Fibroblast of the aortic adventitia (primary cell): ENCODE results near the gene LSS. TPM values are rescaled to one million over a fixed set of nuclear protein-coding genes. Genes with fewer than 3 reads are reported as not detected.

Source experiments
- DNase-seq: peaks from one replicate; pipeline ENCODE4 v3.0.0-alpha.2; 2010; ENCODE audit warnings: low read depth
- H3K4me3 ChIP-seq: 2 replicates; pipeline ENCODE4 v1.5.1; 2011; ENCODE audit warnings: low read depth, mild to moderate bottlenecking, control low read depth, low read length, moderate library complexity
- total RNA-seq: library from RNA; depleted of rRNA; stranded (reverse); fragments of >200 nt; gene quantifications from 2 replicates; pipeline ENCODE4 v1.2.3, GENCODE V29; 2012; ENCODE audit warnings: low replicate concordance
- TF ChIP-seq, protein P1 (sequence below): IDR thresholded peaks from 2 replicates; pipeline ENCODE4 v1.5.1; 2011; ENCODE audit warnings: mild to moderate bottlenecking, low read length, control low read depth, inconsistent platforms; ENCODE audit not compliant: insufficient read depth

LSS gene
- total RNA-seq, 1 donor: 67.2 TPM

DNA sequence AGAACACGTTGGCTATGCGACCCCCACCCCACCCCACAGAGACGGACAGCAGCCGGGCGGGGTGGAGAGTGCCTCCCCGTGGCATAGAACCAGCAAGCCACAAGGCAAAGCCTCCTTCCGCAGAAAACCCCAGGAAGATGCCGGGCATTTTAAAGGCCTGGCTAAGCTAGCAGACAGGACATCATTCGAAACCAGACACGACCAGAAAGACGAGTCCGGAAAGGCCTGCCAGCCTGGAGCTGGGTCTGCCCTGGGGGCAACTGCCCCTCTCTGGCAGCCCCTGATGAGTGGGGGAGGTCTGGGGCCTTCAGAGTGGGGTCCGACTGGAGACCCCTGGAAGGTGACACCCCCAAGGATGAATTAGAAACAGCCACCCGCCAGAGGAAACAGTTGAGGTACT, 81.7 kb downstream of the LSS start:
- H3K4me3 ChIP-seq: no peak overlapping the region
- no peak for DNase-seq
- TF ChIP-seq, protein P1, sequence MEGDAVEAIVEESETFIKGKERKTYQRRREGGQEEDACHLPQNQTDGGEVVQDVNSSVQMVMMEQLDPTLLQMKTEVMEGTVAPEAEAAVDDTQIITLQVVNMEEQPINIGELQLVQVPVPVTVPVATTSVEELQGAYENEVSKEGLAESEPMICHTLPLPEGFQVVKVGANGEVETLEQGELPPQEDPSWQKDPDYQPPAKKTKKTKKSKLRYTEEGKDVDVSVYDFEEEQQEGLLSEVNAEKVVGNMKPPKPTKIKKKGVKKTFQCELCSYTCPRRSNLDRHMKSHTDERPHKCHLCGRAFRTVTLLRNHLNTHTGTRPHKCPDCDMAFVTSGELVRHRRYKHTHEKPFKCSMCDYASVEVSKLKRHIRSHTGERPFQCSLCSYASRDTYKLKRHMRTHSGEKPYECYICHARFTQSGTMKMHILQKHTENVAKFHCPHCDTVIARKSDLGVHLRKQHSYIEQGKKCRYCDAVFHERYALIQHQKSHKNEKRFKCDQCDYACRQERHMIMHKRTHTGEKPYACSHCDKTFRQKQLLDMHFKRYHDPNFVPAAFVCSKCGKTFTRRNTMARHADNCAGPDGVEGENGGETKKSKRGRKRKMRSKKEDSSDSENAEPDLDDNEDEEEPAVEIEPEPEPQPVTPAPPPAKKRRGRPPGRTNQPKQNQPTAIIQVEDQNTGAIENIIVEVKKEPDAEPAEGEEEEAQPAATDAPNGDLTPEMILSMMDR: no peak

DNA sequence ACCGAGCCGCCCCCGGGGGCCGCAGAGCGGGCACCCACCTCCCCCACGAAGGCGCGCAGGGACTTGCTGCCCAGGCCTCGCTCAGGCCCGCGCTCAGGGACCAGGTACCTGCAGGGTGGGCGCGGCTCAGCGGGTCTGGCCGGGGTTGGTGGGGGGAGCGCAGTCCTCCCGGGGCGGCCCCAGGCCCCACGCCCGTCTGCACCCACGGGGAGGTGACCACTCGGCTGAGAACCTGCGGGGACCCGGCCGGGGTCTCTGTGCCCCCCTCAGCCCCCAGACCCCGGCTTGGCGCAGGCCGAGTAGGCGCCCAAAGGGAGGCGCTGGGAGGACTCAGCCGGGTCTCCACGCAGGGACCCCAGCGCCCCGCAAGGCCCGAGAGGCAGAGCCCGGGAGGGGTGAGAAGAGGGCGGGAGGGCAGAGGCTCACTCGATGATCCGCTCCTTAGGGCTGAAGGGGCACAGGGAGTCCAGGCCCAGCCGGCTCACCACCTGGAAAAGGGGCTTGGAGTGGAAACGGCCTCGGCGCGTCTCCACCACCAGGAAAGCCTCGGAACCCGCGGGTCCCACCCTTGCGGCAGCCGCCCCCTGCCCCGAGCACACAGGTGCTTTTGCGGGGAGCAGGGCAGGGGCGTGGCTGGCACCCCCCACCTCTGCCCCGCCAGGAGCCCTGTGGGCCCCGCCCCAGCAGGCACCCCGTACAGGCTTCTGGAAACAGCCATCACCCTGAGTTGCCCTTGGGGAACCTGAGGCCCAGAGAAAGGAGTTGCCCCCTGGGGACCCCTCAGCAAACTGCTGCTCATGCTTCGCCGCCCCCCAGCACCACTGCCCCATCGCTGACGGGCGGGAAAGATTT, 82.5 kb downstream of the LSS start:
- TF ChIP-seq, protein P1: no peak
- H3K4me3 ChIP-seq: no peak overlapping the region
- DNase-seq: no peak

DNA sequence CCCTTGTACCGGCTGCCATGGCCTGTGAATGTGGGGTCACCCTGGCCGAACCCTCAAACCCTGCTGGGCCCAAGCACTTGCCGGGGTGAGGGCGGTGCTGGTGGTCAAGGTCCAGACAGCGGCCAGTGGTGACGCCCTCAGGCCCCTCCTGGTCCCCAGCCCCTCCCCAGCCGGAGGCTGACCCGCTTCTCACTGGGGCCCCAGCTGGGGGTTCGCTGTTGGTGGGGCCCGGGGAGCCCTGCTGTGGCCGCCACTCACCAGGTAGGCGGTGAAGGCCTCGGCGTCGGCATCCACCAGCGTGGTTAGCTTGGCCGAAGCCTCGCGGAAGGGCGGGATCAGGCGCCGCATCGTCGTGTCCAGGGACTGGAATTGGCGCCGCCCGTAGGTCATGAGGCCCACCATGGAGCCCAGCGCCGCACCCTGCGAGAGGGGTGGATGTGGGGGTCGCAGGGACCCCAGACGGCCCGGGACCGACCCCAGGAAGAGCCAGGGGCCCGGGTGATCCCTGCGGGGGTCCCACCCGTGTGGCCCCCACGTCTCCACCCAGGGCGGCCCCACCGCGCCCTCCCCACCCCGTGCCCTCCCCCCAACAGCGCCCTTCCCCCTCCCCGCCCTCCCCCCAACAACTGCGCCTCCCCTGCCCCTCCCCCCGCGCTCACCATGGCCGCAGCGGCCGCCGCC, 83.3 kb downstream of the LSS start:
- TF ChIP-seq, protein P1: no peak
- no peak for DNase-seq
- no peak overlapping the region for H3K4me3 ChIP-seq

DNA sequence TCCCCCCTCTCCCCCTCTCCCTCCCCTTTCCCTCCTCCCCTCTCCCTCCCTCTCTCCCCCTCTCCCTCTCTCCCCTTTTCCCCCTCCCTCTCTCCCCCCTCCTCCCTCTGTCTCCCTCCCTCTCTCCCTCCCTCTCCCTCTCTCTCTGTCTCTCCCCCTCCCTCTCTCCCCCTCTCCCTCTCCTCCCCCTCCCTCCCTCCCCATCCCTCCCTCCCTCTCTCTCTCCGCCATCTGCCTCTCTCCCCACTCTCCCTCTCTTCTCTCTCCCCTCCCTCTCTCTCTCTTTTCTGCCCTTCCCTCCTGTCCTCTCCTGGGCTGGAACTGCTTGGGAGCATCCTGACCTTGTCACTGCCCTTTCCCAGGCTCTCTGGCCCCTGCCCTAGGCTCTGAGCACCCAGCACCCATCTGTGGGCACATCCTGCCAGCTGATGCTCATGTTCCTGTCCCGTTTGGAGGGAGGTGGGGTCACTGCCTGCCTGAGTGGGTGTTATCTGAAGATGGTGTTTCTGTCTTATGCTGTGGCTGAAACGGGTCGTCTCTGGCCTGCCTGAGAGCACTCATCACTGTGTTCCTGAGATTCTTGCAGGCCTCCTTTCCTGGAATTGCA, 84.0 kb downstream of the LSS start:
- DNase-seq: no peak

DNA sequence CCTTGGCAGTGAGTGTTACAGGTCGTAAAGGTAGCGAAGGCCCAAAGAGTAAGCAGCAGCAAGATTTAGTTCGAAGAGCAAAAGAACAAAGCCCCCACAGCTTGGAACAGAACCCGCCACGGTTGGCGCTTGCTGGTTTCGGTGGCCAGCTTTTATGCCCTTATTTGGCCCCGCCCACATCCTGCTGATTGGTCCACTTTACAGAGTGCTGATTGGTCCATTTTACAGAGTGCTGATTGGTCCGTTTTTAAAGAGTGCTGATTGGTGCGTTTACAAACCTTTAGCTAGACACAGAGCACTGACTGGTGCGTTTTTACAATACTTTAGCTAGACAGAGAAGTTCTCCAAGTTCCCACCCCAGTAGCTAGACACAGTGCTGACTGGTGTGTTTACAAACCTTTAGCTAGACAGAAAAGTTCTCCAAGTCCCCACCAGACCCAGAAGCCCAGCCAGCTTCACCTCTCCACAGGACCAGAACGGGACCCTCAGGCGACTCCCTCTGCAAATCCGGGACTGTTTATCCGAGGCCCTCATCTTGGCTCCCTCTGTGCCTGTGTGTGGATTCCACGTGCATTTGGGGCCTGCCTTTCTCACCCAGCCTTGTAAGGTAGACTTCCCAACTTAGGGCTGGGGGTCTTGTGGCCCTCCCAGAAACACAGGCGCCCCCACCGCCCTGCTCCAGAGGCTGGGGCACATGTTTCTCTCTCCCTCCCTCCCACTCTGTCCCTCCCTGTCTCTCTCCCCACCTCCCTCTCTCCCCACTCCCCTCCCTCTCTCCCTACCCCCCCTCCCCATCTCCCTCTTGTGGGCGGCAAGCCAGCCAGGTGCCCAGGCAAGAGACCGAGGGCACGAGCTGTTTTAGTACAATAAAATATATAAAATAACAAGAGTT, 85.7 kb downstream of the LSS start:
- TF ChIP-seq, protein P1: no peak
- DNase-seq: no peak
- H3K4me3 ChIP-seq: no peak overlapping the region

More for the DNA sequence above, 84.0 kb downstream of the LSS start:
- H3K4me3 ChIP-seq: no peak overlapping the region
- TF ChIP-seq, protein P1: no peak
